ENCODE data around the gene AK5.

AK5 gene

DNA sequence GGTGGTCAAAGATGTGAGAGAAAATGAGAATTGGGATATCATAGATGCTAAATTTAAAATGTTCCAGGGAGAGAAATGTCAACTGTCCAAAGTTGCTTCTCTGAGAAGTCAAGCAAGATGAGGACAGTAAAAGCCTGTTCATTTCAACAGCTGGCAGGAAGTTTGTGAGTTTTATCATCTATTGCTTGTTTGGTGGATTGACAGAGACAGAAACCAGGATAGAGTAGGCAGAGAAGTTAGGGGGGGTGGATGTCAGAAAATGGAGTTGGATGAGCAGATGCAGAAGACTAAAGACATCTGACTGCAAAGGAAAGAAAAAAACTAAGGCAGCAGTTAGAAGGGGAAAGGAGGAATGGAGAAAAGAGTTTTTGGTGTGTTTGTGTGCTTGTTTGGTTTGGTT lies 78.4 kb downstream of the AK5 start:
- Histone ChIP-seq H3K4me1 (ENCODE audit: insufficient read depth, poor library complexity, severe bottlenecking) (no peaks in the 10 kb centered on the region), H3K27ac (ENCODE audit: poor library complexity, severe bottlenecking) (no peak overlapping the region), H3K4me3 (ENCODE audit: severe bottlenecking) (no peak overlapping the region), H3K36me3 (ENCODE audit: low read depth) (no peaks in the 10 kb centered on the region), H3K27me3 (ENCODE audit: insufficient read depth, poor library complexity, severe bottlenecking) (no peaks in the 10 kb centered on the region), H3K9me3 (ENCODE audit: severe bottlenecking) (no peaks in the 10 kb centered on the region)
- ATAC-seq (ENCODE audit: low read depth), result no peak
- no peak for TF ChIP-seq CTCF (IDR thresholded peaks at IDR 0.05; ENCODE audit: poor library complexity, severe bottlenecking)
- no peak for DNase-seq (ENCODE audit: low spot score)

GRCh38 chr1:77361621-77362020 lies 79.8 kb downstream of the AK5 start:
- H3K9me3 ChIP-seq (ENCODE audit: severe bottlenecking), result no peaks in the 10 kb centered on the region
- ATAC-seq (ENCODE audit: low read depth), result no peak
- no peaks in the 10 kb centered on the region for H3K36me3 ChIP-seq (ENCODE audit: low read depth)
- H3K27me3 ChIP-seq (ENCODE audit: insufficient read depth, poor library complexity, severe bottlenecking), result no peaks in the 10 kb centered on the region
- TF ChIP-seq CTCF (IDR thresholded peaks at IDR 0.05; ENCODE audit: poor library complexity, severe bottlenecking), result no peak
- no peak for DNase-seq (ENCODE audit: low spot score)
- H3K27ac ChIP-seq (ENCODE audit: poor library complexity, severe bottlenecking), result no peak overlapping the region
- no peak overlapping the region for H3K4me3 ChIP-seq (ENCODE audit: severe bottlenecking)
- H3K4me1 ChIP-seq (ENCODE audit: insufficient read depth, poor library complexity, severe bottlenecking), result no peaks in the 10 kb centered on the region

- Histone ChIP-seq H3K27ac (ENCODE audit: poor library complexity, severe bottlenecking) (no peak overlapping the region), H3K9me3 (ENCODE audit: severe bottlenecking) (no peaks in the 10 kb centered on the region), H3K4me3 (ENCODE audit: severe bottlenecking) (no peak overlapping the region), H3K27me3 (ENCODE audit: insufficient read depth, poor library complexity, severe bottlenecking) (no peaks in the 10 kb centered on the region), H3K36me3 (ENCODE audit: low read depth) (no peaks in the 10 kb centered on the region), H3K4me1 (ENCODE audit: insufficient read depth, poor library complexity, severe bottlenecking) (no peaks in the 10 kb centered on the region)
- TF ChIP-seq CTCF (IDR thresholded peaks at IDR 0.05; ENCODE audit: poor library complexity, severe bottlenecking), result no peak
- no peak for ATAC-seq (ENCODE audit: low read depth)
- no peak for DNase-seq (ENCODE audit: low spot score)
Measured at GRCh38 chr1:77370161-77370560, 88.3 kb downstream of the AK5 start.

DNA sequence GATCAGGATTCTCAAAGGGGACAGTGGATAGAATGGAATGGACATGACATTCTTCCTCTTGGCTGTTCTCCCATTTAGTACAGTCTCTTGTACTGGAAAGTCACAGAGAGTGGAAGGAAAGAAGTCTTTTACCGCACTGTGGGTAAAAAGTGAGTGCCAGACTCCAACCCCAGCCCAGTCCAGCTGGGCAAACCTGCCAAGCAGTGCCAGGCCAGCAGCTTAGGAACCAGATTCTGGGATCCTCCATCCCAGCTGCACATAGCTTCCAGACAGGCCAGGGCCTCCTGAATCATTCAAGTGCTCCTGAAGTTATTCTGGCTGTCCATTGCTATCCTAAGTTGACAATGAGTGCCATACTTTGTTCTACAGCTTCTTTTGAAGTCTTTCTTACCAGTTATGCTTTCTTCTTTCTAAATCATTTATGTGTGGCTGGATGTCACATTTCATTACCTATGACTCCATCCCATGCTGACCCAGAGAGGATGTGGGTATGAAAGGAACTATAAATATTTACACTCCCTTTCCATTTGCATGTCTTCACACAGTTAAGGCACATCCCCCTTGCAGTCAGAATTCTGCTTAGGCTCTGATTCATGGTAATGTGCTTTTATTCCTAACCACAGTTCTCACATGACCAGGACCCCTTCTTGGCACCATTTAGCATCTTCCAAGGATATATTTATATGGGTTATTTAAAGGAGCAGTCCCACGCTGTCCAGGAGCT lies 88.9 kb downstream of the AK5 start:
- H3K36me3 ChIP-seq (ENCODE audit: low read depth), result no peaks in the 10 kb centered on the region
- H3K27ac ChIP-seq (ENCODE audit: poor library complexity, severe bottlenecking), result no peak overlapping the region
- no peaks in the 10 kb centered on the region for H3K9me3 ChIP-seq (ENCODE audit: severe bottlenecking)
- H3K4me3 ChIP-seq (ENCODE audit: severe bottlenecking), result no peak overlapping the region
- peak; percentile 44; the same call in 2 of the 3 replicates for ATAC-seq (ENCODE audit: low read depth)
- TF ChIP-seq CTCF (IDR thresholded peaks at IDR 0.05; ENCODE audit: poor library complexity, severe bottlenecking), result no peak
- no peak for DNase-seq (ENCODE audit: low spot score)
- no peaks in the 10 kb centered on the region for H3K27me3 ChIP-seq (ENCODE audit: insufficient read depth, poor library complexity, severe bottlenecking)
- no peaks in the 10 kb centered on the region for H3K4me1 ChIP-seq (ENCODE audit: insufficient read depth, poor library complexity, severe bottlenecking)

DNA sequence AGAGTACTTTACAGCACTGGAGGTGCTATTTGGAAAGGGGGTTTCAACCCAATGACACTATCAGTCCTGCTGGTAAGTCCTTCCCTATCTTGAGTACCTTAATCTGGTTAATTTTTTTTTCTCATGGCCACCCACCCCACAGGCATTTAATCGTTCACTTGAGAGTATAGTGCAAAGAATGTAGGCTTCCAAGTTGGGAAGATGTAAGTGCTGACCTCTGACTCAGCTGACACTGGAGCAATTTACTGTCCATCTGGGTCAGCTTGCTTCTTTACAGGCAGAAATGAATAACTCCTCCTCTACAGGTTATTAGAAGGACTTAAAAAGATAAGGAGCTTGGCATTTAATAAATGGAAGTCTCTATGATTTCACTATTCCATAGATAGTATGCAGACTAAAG lies 89.6 kb downstream of the AK5 start:
- Histone ChIP-seq H3K4me3 (ENCODE audit: severe bottlenecking) (no peak overlapping the region), H3K9me3 (ENCODE audit: severe bottlenecking) (no peaks in the 10 kb centered on the region), H3K27ac (ENCODE audit: poor library complexity, severe bottlenecking) (no peak overlapping the region), H3K27me3 (ENCODE audit: insufficient read depth, poor library complexity, severe bottlenecking) (no peaks in the 10 kb centered on the region), H3K4me1 (ENCODE audit: insufficient read depth, poor library complexity, severe bottlenecking) (no peaks in the 10 kb centered on the region), H3K36me3 (ENCODE audit: low read depth) (no peaks in the 10 kb centered on the region)
- ATAC-seq (ENCODE audit: low read depth), result no peak
- TF ChIP-seq CTCF (IDR thresholded peaks at IDR 0.05; ENCODE audit: poor library complexity, severe bottlenecking), result no peak
- DNase-seq (ENCODE audit: low spot score), result no peak

All from RWPE2 (cell line).